AG04450 (cell line): ENCODE data around the gene NXPH1. TPM values are rescaled to one million over a fixed set of nuclear protein-coding genes. Genes with fewer than 3 reads are reported as not detected.
A peak's percentile ranks its signal among the peaks of the same experiment; 100 is the strongest.

ENCODE experiments used
- CTCF ChIA-PET: fragments of 300-600, 350-600 bp; formaldehyde crosslinking; extraction: SDS; loops from one replicate; lab custom pipeline; 2022; ENCODE audit warnings: antibody characterized with exemption, inconsistent platforms; lab: Charles Lee
- POLR2A ChIA-PET: fragments of 350-600 bp; formaldehyde crosslinking; extraction: SDS; loops from one replicate; lab custom pipeline; 2021; ENCODE audit warnings: antibody characterized with exemption, inconsistent platforms; lab: Yijun Ruan, JAX
- DNase-seq: peaks from one replicate; pipeline ENCODE4 v3.0.0-alpha.2; 2011; ENCODE audit warnings: low read depth, low spot score
- H3K27ac ChIP-seq: one replicate; pipeline ENCODE4 v1.5.1; 2012; ENCODE audit warnings: low read depth, low read length, control low read depth
- H3K27me3 ChIP-seq: one replicate; pipeline ENCODE4 v1.6.0; 2012; ENCODE audit warnings: low read length; ENCODE audit not compliant: control insufficient read depth, insufficient read depth
- H3K4me3 ChIP-seq: 2 replicates; pipeline ENCODE4 v1.5.1; 2011; ENCODE audit warnings: mild to moderate bottlenecking, low read depth, low read length, control low read depth
- H3K9me3 ChIP-seq: 2 replicates; pipeline ENCODE4 v1.5.1; 2012; ENCODE audit warnings: low read length; ENCODE audit not compliant: control insufficient read depth, insufficient read depth
- CTCF ChIP-seq: IDR thresholded peaks from 2 replicates; pipeline ENCODE4 v1.5.1; 2011; ENCODE audit warnings: low read depth, low read length, control low read depth, inconsistent platforms
- polyA plus RNA-seq: library from polyadenylated mRNA; depleted of rRNA; stranded (reverse); fragments of >200 nt; gene quantifications from 2 replicates; pipeline ENCODE4 v1.2.3, GENCODE V29; 2011

Gene NXPH1
- polyA plus RNA-seq, 1 experiment = not detected

DNA sequence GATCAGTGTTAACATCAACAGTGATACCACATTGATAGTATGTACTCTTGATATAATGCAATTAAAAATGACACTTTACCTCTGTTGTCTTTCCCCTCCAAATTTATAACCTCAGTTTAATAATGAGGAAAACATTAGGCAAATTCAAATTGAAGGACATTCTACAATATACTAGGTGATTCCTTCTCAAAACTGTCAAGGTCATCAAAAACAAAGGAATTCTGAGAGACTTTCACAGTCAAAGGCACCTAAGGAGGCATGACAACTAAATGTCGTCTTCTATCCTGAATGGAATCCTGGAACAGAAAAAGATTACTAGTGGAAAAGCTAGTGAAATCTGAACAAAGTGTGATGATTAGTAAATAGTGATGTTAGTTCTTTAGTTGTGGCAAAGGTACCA lies 22.3 kb upstream of the NXPH1 start:
- Histone ChIP-seq H3K27me3 (no peaks in the 10 kb centered on the region), H3K27ac (no peak overlapping the region), H3K4me3 (no peak overlapping the region), H3K9me3 (peaks cover 9% of the 10 kb centered on the region; the same call in 1 of the 2 replicates)
- DNase-seq = no peak
- TF ChIP-seq CTCF = no peak
- CTCF ChIA-PET = no interaction called here
- POLR2A ChIA-PET = no interaction called here

GRCh38 chr7:8413600-8413999 lies 19.8 kb upstream of the NXPH1 start:
- no peak for TF ChIP-seq CTCF
- POLR2A ChIA-PET = no interaction called here
- CTCF ChIA-PET = no interaction called here

GRCh38 chr7:8418629-8419245 lies 14.7 kb upstream of the NXPH1 start:
- ChIA-PET CTCF (interaction anchor here (0.6 kb wide), 1 partner anchor 1198 kb away, joined by 4 read pairs; no protein-coding TSS in a partner anchor), POLR2A (no interaction called here)
- TF ChIP-seq CTCF = peak; percentile 53

More at GRCh38 chr7:8413600-8413999, 19.8 kb upstream of the NXPH1 start:
- DNase-seq = no peak
- no peaks in the 10 kb centered on the region for H3K9me3 ChIP-seq
- no peak overlapping the region for H3K4me3 ChIP-seq
- H3K27me3 ChIP-seq = no peaks in the 10 kb centered on the region
- no peak overlapping the region for H3K27ac ChIP-seq

DNA sequence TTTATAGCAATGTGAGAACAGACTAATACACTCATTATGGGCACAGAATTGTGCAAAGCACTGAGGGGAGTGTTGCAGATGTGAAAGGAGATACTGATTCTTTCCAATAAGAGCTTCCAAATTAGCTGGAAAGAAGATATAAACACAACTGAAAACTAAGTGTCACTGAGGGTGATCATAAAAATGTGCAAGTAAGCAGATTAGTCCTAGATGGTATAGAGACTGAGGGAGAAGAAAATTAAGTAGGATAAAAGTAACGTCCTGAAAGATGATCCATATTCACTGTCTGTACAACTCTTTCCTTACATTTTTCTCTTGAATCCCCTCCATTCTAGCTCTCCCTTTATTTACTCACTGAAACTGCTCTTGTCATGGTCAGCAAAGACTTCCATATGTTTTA lies 11.2 kb upstream of the NXPH1 start:
- CTCF ChIA-PET = no interaction called here
- Histone ChIP-seq H3K4me3 (no peak overlapping the region), H3K27me3 (no peaks in the 10 kb centered on the region), H3K9me3 (0 out of 2 replicates have a peak, but pooled peaks cover 4% of the 10 kb centered on the region), H3K27ac (no peak overlapping the region)
- no peak for DNase-seq
- TF ChIP-seq CTCF = no peak
- POLR2A ChIA-PET = no interaction called here

More at GRCh38 chr7:8418629-8419245, 14.7 kb upstream of the NXPH1 start:
- Histone ChIP-seq H3K27ac (no peak overlapping the region), H3K9me3 (0 out of 2 replicates have a peak, but pooled peaks cover under 1% of the 10 kb centered on the region), H3K4me3 (no peak overlapping the region), H3K27me3 (no peaks in the 10 kb centered on the region)
- DNase-seq = peak; percentile 3

GRCh38 chr7:8423057-8423456 lies 10.4 kb upstream of the NXPH1 start:
- Histone ChIP-seq H3K27ac (no peak overlapping the region), H3K27me3 (no peaks in the 10 kb centered on the region), H3K9me3 (0 out of 2 replicates have a peak, but pooled peaks cover 4% of the 10 kb centered on the region), H3K4me3 (no peak overlapping the region)
- TF ChIP-seq CTCF = no peak
- POLR2A ChIA-PET = no interaction called here
- no peak for DNase-seq
- CTCF ChIA-PET = no interaction called here
